OCI-LY3 (cell line): ENCODE data around the gene TEX48.

Experiments used
- CTCF ChIP-seq: fragments of 200-600, 300-600 bp; sonication (generic); IDR thresholded peaks from 2 replicates; pipeline ENCODE4 v1.5.1; 2014; ENCODE audit warnings: antibody characterized with exemption, low read length, low read depth
- EZH2phosphoT487 ChIP-seq: fragments of 200-600 bp; shearing (Covaris generic); IDR thresholded peaks from 2 replicates; pipeline ENCODE4 v1.6.1; 2018; ENCODE audit warnings: antibody characterized with exemption, mixed run types, low read depth

DNA sequence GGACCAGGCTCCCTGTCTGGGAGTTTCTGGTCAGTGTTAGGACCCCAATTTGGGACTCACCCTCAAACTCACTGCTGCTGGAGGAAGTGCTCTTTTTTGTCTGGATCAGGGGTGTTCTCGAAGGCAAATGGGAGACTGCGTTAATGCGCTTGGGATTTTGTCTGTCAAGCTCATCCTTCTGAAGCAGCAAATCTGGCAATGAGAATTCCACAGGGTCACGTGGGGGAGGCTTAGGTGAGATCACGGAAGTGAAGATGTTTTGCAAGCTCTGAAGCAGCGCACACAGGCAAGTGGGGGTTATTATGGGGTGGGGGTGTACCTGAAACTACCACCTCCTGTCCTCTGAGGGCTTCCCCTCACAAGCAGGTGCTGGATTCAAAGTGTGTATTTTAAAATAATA lies 13.8 kb downstream of the TEX48 start:
- TF ChIP-seq CTCF: no peak
- TF ChIP-seq EZH2phosphoT487: no peak
